NCI-H128 (cell line): ENCODE data around the gene PATJ.
"Not testable (repeated sequence)": the region's sequence is repeated elsewhere in the genome, so short reads cannot be mapped to it uniquely, and the experiment has no call there.

ENCODE experiments used
- DNase-seq: peaks from one replicate; lab custom pipeline; 2025; ENCODE audit not compliant: unreplicated experiment; lab: John Stamatoyannopoulos, UW

Gene PATJ

DNA sequence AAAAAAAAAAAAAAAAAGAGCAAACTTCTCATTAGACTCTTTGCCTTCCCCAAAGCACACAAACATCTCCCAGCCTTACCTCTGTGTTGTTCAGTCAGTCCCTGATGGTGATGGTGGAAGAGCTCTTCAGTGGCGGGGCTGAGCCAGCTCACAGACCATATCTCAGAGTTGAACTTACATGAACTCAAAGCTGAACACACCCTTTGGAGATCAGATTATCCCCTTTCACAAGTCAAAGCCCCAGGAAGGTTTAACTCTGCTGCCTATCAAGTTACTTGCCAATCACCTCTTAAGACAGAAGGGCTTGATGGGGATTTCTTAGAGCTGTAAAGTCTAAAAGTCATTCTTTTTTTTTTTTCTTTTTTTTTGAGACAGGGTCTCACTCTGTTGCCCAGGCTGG is 397.1 kb downstream of the PATJ start:
- DNase-seq, result no peak

GRCh38 chr1:62140666-62141065 is 398.4 kb downstream of the PATJ start:
- no peak for DNase-seq

GRCh38 chr1:62142496-62142895 is 400.2 kb downstream of the PATJ start:
- DNase-seq, result no peak

DNA sequence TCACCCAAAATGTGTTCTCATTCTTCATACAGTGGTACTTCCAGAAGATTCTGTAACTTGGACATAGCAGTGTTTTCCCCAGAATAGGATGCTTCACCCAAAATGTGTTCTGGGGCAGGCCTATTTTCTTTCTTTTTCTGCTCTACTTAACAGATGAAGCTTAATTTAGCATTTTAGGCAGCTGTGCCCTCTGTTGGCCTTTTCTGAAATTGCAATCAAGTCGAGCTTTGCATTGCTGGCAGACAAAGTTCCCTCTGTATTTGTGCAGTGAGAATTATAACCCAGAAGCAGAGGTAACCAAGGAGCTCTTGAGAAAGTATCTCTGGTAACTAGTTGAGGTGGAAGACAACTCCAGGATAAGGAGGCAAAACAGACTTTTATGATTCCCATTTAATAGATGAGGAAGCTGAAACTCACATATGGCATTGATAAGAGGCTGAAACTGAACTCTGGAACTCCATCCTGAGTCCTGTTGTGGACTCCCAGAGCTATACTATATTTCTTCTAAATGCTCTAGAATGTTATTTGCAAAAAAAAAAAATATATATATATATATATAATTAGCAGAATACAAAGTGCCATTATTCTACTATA is 402.1 kb downstream of the PATJ start:
- DNase-seq, result peak; percentile 45

DNA sequence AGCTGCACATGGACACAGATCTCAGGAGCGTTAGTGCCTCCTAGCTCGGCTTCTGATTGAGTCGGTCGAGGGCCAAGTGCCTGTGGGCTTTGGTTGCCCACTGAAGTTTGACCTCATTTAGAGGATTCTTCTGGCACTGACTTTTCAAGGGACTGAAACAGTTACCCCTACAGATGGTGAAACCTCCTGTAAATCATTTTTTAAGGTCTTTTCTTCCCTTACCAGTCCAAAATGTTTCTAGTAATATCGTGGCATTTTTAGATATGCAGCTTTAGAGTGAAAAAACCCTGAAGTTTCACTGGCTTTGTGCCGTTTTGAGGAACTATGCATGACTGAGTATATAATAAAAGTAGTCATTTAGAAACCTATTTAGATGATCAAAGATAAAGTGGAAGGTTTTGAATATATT is 417.7 kb downstream of the PATJ start:
- DNase-seq, result no peak

GRCh38 chr1:62161711-62162110 is 419.4 kb downstream of the PATJ start:
- no peak for DNase-seq

DNA sequence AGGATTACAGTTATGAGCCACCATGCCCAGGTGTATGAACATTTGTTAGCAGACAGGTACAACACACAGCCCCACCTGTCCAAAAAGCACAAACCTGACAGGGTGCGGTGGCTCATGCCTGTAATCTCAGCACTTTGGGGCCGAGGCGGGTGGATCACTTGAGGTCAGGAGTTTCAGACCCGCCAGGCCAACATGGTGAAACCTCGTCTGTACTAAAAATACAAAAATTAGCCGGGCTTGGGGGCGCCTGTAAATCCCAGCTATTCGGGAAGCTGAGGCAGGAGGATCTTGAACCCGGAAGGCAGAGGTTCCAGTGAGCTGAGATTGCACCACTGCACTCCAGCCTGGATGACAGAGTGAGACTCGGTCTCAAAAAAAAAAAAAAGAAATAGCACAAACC is 428.1 kb downstream of the PATJ start:
- not testable (repeated sequence) for DNase-seq

- DNase-seq, result peak; percentile 59
Observed at GRCh38 chr1:62175568-62176179, 433.4 kb downstream of the PATJ start.

DNA sequence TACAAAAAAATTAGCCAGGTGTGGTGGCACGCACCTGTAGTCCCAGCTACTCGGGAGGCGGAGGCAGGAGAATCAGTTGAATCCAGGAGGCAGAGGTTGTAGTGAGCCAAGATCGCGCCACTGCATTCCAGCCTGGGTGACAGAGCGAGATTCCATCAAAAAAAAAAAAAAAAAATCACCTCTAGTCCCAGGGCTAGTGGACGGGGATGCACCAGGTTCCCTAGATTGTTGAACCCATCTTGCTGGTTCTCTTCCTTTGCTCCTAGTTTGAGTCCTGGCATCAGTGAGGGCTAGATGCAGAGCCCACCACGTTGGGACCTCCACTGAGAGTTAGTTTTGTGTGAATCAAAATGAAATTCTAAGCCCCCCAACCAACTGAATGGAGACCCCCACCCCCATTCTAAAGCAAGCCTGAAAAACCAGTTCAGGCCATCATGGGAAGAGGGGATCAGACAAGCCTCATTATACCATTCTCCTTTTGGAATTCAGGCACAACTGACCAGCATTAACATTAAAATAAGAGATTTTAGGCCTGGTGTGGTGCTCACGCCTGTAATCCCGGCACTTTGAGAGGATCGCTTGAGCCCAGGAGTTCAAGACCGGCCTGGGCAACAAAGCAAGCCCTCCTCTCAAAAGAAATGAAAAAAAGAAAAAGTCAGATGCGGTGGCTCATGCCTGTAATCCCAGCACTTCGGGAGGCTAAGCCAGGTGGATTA is 434.5 kb downstream of the PATJ start:
- DNase-seq, result no peak

DNA sequence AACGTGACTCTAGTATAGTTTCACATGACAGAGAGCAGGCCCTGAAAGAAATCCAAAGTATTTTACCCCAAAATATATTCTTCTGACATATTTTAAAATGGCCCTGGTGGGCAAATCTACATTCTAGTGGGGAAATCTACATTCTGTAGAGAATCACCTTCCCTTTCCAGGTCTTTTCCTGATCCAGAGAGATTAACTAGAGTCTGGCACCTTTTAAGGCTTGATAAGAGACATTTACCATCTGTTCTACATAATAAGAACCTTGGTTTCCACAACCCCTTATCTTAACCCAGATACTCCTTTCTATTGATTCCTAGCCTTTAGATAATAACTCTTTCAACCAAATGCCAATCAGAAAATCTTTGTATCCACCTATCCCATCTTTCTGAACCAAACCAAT is 435.3 kb downstream of the PATJ start:
- no peak for DNase-seq

DNA sequence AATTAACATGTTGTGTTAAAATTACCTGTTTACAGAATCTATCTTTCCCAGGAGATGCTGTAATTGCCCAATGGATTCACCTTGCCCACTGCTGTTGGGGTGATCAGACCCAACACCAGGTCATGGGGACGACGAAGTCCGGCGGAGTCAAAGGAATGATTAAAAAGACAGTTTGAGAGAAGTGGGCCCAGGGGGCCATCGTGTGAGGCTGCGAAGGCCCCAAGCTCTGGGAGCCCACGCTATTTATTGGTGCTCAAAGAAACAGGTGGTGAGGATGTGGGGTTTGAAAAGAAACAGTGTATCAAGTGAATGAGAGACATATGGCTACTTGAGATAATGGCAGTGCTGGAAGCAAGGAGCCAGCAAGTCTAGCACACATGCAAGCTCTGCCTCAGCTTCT is 436.1 kb downstream of the PATJ start:
- DNase-seq, result no peak

GRCh38 chr1:62180054-62180453 is 437.8 kb downstream of the PATJ start:
- DNase-seq, result not testable (repeated sequence)

DNA sequence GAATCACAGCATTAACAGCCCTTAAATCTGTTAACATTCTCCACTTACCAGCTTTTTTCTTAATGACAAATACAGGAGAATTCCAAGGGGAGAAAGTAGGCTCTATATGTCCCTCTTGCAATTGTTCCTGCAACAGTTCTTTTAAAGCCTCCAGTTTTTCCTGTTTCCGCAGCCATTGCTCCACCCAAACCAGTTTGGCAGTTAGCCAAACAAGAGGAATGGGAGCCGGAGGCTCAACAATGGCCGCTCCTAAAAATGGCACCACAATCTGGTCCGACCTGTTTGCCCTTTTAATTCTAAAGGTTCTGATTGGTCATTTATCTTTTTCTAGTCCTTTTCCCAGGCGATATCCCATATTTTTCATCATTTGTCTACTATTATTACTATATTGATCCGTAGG is 438.4 kb downstream of the PATJ start:
- no peak for DNase-seq

- no peak for DNase-seq
Observed at GRCh38 chr1:62181532-62181931, 439.3 kb downstream of the PATJ start.

DNA sequence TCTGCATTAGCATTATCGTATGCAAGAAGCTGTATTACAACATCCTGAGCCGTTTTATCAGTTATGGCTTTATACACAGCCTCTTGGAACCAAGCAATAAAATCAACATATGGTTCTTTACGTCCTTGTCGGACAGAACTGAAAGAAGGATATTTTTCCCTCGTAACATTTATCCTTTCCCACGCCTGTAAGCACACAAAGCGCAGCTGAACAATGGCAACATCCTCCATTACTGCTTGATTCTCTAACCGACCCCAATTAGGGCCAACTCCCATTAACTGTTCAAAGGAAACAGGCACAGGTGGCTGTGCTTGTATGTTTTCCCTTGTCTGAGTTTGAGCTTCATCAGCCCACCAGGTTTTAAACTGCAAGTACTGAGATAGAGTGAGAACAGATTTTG is 439.9 kb downstream of the PATJ start:
- not testable (repeated sequence) for DNase-seq

DNA sequence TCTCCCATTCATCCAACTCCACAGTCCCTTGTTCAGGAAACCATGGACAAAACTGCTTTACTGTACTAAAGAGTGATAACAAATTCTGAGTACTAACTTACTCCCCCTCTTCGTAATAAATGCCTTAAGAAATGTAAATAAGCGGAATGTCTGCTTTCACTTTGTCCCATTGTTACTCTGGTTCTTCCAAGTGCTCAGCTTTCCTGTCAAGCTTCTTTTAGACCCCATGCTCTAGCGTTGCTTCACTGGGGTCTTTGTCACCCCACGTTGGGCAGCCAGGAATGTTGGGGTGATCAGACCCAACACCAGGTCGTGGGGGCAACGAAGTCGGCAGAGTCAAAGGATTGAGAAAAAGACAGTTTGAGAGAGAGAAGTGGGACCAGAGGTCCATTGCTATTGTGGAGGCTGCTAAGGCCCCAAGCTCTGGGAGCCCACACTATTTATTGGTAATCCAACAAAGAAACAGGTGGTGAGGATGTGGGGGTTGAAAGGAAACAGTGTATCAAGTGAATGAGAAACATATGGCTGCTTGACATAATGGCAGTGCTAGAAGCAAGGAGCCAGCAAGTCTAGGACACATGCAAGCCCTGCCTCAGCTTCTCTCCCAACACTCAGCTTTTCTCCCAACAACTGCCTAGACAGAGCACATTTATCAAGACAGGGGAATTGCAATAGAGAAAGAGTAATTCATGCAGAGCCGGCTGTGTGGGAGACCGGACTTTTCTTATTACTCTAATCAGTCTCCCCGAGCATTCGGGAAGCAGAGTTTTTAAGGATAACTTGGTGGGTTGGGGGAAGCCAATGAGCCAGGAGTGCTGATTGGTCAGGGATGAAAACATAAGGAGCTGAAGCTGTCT is 441.1 kb downstream of the PATJ start:
- not testable (repeated sequence) for DNase-seq

DNA sequence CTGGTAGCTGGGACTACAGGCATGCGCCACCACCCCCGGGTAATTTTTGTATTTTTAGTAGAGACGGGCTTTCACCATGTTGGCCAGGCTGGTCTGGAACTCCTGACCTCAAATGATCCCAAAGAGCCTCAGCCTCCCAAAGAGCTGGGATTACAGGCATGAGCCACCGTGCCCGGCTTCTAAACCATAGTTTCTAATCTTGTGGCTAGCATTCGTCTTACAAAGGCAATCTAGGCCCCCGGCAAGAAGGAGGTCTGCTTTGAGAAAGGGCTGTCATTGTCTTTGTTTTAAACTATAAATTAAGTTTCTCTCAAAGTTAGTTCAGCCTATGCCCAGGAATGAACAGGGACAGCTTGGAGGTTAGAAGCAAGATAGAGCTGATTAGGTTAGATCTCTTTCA is 442.1 kb downstream of the PATJ start:
- no peak for DNase-seq

DNA sequence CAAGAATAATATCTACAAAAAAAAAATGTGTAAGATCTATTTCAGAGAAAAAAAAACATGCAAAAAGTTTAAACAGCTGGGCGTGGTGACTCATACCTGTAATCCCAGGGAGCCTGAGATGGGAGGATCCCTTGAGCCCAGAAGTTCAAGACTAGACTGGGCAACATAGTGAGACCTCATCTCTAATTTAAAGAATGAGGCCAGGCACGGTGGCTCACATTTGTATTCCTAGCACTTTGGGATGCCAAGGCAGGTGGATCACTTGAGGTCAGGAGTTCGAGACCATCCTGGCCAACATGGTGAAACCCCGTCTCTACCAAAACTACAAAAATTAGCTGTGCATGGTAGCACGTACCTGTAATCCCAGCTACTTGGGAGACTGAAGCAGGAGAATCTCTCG is 443.0 kb downstream of the PATJ start:
- DNase-seq, result not testable (repeated sequence)

GRCh38 chr1:62185677-62186076 is 443.4 kb downstream of the PATJ start:
- DNase-seq, result no peak

DNA sequence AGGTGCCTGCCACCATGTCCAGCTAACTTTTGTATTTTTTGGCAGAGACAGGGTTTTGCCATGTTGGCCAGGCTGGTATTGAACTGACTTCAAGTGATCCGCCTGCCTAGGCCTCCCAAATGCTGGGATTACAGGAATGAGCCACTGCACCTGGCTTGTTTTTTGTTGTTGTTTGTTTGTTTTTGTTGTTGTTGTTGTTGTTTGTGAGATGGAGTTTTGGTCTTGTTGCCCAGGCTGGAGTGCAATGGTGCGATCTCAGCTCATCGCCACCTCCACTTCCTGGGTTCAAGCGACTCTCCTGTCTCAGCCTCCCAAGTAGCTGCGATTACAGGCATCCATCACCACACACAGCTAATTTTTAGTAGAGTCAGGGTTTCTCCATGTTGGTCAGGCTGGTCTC is 445.3 kb downstream of the PATJ start:
- no peak for DNase-seq

GRCh38 chr1:62188111-62188510 is 445.8 kb downstream of the PATJ start:
- no peak for DNase-seq
